ENCODE results near the gene SPPL2B.

GRCh38 chr19:2318923-2319322 is 9.6 kb upstream of the SPPL2B start:
- TF ChIP-seq, protein P1, sequence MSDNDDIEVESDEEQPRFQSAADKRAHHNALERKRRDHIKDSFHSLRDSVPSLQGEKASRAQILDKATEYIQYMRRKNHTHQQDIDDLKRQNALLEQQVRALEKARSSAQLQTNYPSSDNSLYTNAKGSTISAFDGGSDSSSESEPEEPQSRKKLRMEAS (CRISPR knock-in tag; IDR thresholded peaks at IDR 0.05) = no peak
- no peak for TF ChIP-seq BCLAF1 (IDR thresholded peaks at IDR 0.05; ENCODE audit: borderline replicate concordance in 1 of 2, control insufficient read depth in 1 of 2, low read depth in 2 of 2, low read length in 1 of 2)
- no peak for TF ChIP-seq KLF6 (CRISPR knock-in tag; IDR thresholded peaks at IDR 0.05; ENCODE audit: borderline replicate concordance)
- TF ChIP-seq PHB2 (IDR thresholded peaks at IDR 0.05; ENCODE audit: low read depth) = no peak
- TF ChIP-seq CBX3 (IDR thresholded peaks at IDR 0.05; ENCODE audit: borderline replicate concordance in 1 of 2, low read length in 2 of 2) = no peak
- TF ChIP-seq TAF15 (IDR thresholded peaks at IDR 0.05; ENCODE audit: low read depth, low read length) = no peak
- TF ChIP-seq SP1 (CRISPR knock-in tag; IDR thresholded peaks at IDR 0.05) = no peak
- TF ChIP-seq TBP (optimal IDR thresholded peaks at IDR 0.05; ENCODE audit: low read depth, low read length) = no peak
- TF ChIP-seq NFYB (IDR thresholded peaks at IDR 0.05; ENCODE audit: extremely low read depth, insufficient read length) = no peak
- TF ChIP-seq CTCF (IDR thresholded peaks at IDR 0.05 in 2 of 3, conservative IDR thresholded peaks at IDR 0.05 in 1 of 3; ENCODE audit: insufficient read depth in 2 of 3, low read depth in 1 of 3, low read length in 3 of 3) = no peak
- TF ChIP-seq SIN3A (IDR thresholded peaks at IDR 0.05; ENCODE audit: borderline replicate concordance in 2 of 2, control insufficient read depth in 1 of 2, low read depth in 2 of 2, low read length in 2 of 2) = no peak

All from K562 (cell line).